Naive thymus-derived CD8-positive, alpha-beta T cell (primary cell): ENCODE measurements around the gene RPL22. TPM values are rescaled to one million over a fixed set of nuclear protein-coding genes. Genes with fewer than 3 reads are reported as not detected.

ENCODE experiments used
- ATAC-seq, 2 donors: fragments of 150-1000 bp; cut with Tn5 transposase in 1 of 2; sonication (Bioruptor Pico), chemical (Tn5 transposase) in 1 of 2; 1 replicate in 1 of 2; 2 replicates in 1 of 2; pipeline ENCODE4 v1.10.0; 2021; ENCODE audit warnings: mild to moderate bottlenecking in 2 of 2, moderate library complexity in 2 of 2
- POLR2A ChIA-PET: fragments of 350-600 bp; sonication (Branson Sonifier 250); formaldehyde crosslinking; loops from one replicate; lab custom pipeline; 2021; ENCODE audit warnings: antibody characterized with exemption; lab: Charles Lee
- DNase-seq, 10 donors: peaks; one replicate each; pipeline versions ENCODE4 v3.0.0 to v3.0.0-alpha.2; 2020 to 2022
- H3K27ac Mint-ChIP-seq, 10 donors: one replicate each; pipeline ENCODE4 v1.8.0; 2020 to 2022; ENCODE audit warnings: mild to moderate bottlenecking in 10 of 10, mixed read lengths in 10 of 10, moderate library complexity in 4 of 10, inconsistent platforms in 1 of 10
- H3K27me3 Mint-ChIP-seq, 5 donors: one replicate each; pipeline ENCODE4 v1.8.0; 2021 to 2022; ENCODE audit warnings: mixed read lengths in 5 of 5
- H3K36me3 Mint-ChIP-seq, 3 donors: one replicate each; pipeline ENCODE4 v1.8.0; 2020 to 2022; ENCODE audit warnings: mixed read lengths in 3 of 3, mild to moderate bottlenecking in 2 of 3, inconsistent platforms in 1 of 3
- H3K4me1 Mint-ChIP-seq, 4 donors: one replicate each; pipeline ENCODE4 v1.8.0; 2021 to 2022; ENCODE audit warnings: mixed read lengths in 4 of 4
- H3K4me3 Mint-ChIP-seq, 10 donors: one replicate each; pipeline ENCODE4 v1.8.0; 2020 to 2022; ENCODE audit warnings: mild to moderate bottlenecking in 10 of 10, mixed read lengths in 10 of 10, moderate library complexity in 6 of 10, inconsistent platforms in 1 of 10
- H3K9me3 Mint-ChIP-seq, 9 donors: one replicate each; pipeline ENCODE4 v1.8.0; 2020 to 2022; ENCODE audit warnings: mixed read lengths in 9 of 9, mild to moderate bottlenecking in 3 of 9, inconsistent platforms in 1 of 9, moderate library complexity in 1 of 9
- polyA plus RNA-seq, 3 donors: library from polyadenylated mRNA; unstranded; fragments of 300-500 nt; fragmentation: Illumina TruSeq; gene quantifications; one replicate each; pipeline ENCODE4 v1.2.3, GENCODE V29; 2021
- total RNA-seq, 8 experiments: library from RNA in 2 of 8; stranded (reverse) in 2 of 8; gene quantifications; one replicate each; pipeline ENCODE4 v1.2.3 and lab custom pipeline; 2021 to 2026

RPL22 gene
- total and polyA plus RNA-seq, 5 experiments from 2014 or later: 291 to 597 (median 370) TPM

DNA sequence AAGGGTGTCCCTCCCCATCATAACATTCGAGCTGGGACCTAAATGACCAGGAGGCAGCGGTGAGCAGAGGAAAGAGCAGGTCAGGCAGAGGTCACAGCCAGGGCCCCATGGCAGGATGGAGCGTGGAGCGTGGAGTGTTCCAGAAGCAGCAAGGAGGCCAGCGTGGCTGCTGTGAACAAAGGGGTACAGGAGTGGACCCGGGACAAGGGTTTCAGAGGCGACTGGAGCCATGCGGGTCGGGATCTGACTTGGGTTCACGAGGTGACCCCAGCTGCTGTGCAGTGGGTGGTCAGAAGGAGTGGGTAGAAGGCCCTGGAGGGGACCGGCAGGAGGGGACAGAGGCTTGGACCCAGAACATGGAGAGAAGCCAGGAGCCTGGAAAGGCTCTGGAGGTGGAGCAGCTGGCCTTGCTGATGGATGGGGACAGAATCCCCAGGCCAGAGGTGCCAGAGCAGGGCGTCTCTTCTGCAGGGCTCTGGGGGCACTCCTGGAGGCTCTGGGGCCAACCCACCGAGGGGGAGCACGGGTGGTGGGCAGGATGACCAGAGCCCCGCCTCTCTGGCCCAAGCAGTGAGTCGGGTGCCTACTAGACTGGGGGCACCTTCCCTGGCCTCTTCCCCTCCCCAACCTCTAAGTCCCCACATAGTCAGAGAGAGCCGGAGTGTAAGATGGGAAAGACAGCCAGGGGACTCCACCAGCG, 21.6 kb downstream of the RPL22 start:
- no peak for DNase-seq
- POLR2A ChIA-PET: no interaction called here
- peak overlapping the region in 9 of 10 donors; percentile 15 to 81 (median 40) for H3K4me3 Mint-ChIP-seq
- peaks cover 0 to 5% (median 5%) of the 10 kb centered on the region in 3 donors for H3K36me3 Mint-ChIP-seq
- peaks cover 12 to 30% (median 23%) of the 10 kb centered on the region in 4 donors for H3K4me1 Mint-ChIP-seq
- peaks cover 0 to 2% (median 0%) of the 10 kb centered on the region in 9 donors for H3K9me3 Mint-ChIP-seq
- peaks cover 11 to 26% (median 15%) of the 10 kb centered on the region in 5 donors for H3K27me3 Mint-ChIP-seq
- H3K27ac Mint-ChIP-seq: no peak overlapping the region
- no peak for ATAC-seq

GRCh38 chr1:6176779-6177178, 22.6 kb downstream of the RPL22 start:
- Mint-ChIP-seq H3K27ac (no peak overlapping the region), H3K4me3 (no peak overlapping the region), H3K27me3 (peaks cover 11 to 32% (median 23%) of the 10 kb centered on the region in 5 donors), H3K36me3 (peaks cover 0 to 5% (median 5%) of the 10 kb centered on the region in 3 donors), H3K4me1 (peaks cover 11 to 29% (median 23%) of the 10 kb centered on the region in 4 donors), H3K9me3 (peaks cover 0 to 2% (median 0%) of the 10 kb centered on the region in 9 donors)
- POLR2A ChIA-PET: no interaction called here
- no peak for DNase-seq
- ATAC-seq: no peak

DNA sequence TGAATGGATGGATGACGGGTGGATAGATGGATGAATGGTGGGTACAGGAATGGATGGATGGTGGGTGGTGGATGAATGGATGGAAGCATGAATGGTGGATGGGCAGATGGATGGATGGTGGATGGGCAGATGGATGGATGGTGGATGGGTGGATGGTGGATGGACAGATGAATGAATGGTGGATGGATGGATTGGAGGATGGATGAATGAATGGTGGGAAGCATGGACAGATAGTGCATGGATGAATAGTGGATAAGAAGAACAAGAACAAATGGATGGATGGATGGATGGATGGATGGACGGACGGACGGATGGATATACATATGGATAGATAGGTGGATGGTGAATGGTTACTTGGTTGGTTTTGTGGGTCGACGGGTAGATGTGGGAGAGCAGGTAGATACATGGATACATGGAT, 24.0 kb downstream of the RPL22 start:
- POLR2A ChIA-PET: no interaction called here
- Mint-ChIP-seq H3K36me3 (peaks cover 0 to 5% (median 2%) of the 10 kb centered on the region in 3 donors), H3K4me1 (peaks cover 5 to 16% (median 10%) of the 10 kb centered on the region in 4 donors), H3K27me3 (peaks cover 9 to 31% (median 19%) of the 10 kb centered on the region in 5 donors), H3K9me3 (peaks cover 0 to 2% (median 0%) of the 10 kb centered on the region in 9 donors), H3K4me3 (no peak overlapping the region), H3K27ac (no peak overlapping the region)
- DNase-seq (no peak), ATAC-seq (no peak)

- no peak overlapping the region for H3K4me3 Mint-ChIP-seq
- H3K9me3 Mint-ChIP-seq: peaks cover 0 to 2% (median 0%) of the 10 kb centered on the region in 9 donors
- POLR2A ChIA-PET: no interaction called here
- peaks cover 12 to 32% (median 19%) of the 10 kb centered on the region in 5 donors for H3K27me3 Mint-ChIP-seq
- peaks cover 5 to 16% (median 10%) of the 10 kb centered on the region in 4 donors for H3K4me1 Mint-ChIP-seq
- H3K27ac Mint-ChIP-seq: no peak overlapping the region
- DNase-seq (peak in 1 of 10 donors; percentile 28), ATAC-seq (no peak)
- peaks cover 0 to 5% (median 2%) of the 10 kb centered on the region in 3 donors for H3K36me3 Mint-ChIP-seq
Observed at GRCh38 chr1:6174621-6175410, 24.6 kb downstream of the RPL22 start.

DNA sequence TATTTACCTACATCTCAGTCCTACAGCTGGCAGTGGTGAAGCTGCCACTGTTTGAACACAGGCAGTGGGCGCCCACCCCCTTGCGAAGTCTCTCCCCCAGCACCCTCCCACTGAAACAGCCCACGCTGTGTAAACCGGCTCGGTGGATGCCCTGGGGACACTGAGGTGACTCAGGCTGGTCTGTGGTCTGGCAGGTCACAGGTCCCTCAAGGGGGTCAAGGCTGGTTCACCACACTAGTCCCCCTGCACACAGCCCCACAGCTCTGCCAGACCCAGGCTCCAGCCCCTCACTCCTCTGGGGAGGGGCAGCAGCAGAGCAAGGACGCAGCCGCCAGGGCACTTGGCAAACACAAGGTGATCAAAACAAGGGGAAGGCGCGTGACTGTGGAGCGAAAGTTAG, 26.8 kb downstream of the RPL22 start:
- DNase-seq (peak in 1 of 10 donors; percentile 38), ATAC-seq (no peak)
- no peak overlapping the region for H3K4me3 Mint-ChIP-seq
- no peaks in the 10 kb centered on the region for H3K9me3 Mint-ChIP-seq
- H3K27me3 Mint-ChIP-seq: peaks cover 10 to 36% (median 24%) of the 10 kb centered on the region in 5 donors
- peaks cover 1 to 4% (median 2%) of the 10 kb centered on the region in 4 donors for H3K4me1 Mint-ChIP-seq
- H3K27ac Mint-ChIP-seq: no peak overlapping the region
- POLR2A ChIA-PET: no interaction called here
- H3K36me3 Mint-ChIP-seq: peaks cover 0 to 4% (median 0%) of the 10 kb centered on the region in 3 donors

GRCh38 chr1:6171548-6172124, 27.8 kb downstream of the RPL22 start:
- POLR2A ChIA-PET: no interaction called here
- no peaks in the 10 kb centered on the region for H3K36me3 Mint-ChIP-seq
- H3K4me1 Mint-ChIP-seq: peaks cover 0 to 1% (median 0%) of the 10 kb centered on the region in 4 donors
- ATAC-seq (no peak), DNase-seq (peak in 1 of 10 donors; percentile 36)
- peaks cover 4 to 40% (median 23%) of the 10 kb centered on the region in 5 donors for H3K27me3 Mint-ChIP-seq
- no peak overlapping the region for H3K4me3 Mint-ChIP-seq
- H3K27ac Mint-ChIP-seq: no peak overlapping the region
- H3K9me3 Mint-ChIP-seq: no peaks in the 10 kb centered on the region

- Mint-ChIP-seq H3K9me3 (no peaks in the 10 kb centered on the region), H3K4me3 (no peak overlapping the region), H3K27ac (no peak overlapping the region), H3K27me3 (peaks cover 2 to 40% (median 23%) of the 10 kb centered on the region in 5 donors), H3K4me1 (peaks cover 0 to 1% (median 0%) of the 10 kb centered on the region in 4 donors), H3K36me3 (no peaks in the 10 kb centered on the region)
- POLR2A ChIA-PET: no interaction called here
- ATAC-seq: no peak
- DNase-seq: peak in 1 of 10 donors; percentile 40
Observed at GRCh38 chr1:6170742-6171201, 28.6 kb downstream of the RPL22 start.

GRCh38 chr1:6170116-6170741, 29.2 kb downstream of the RPL22 start:
- Mint-ChIP-seq H3K27me3 (peaks cover 2 to 40% (median 23%) of the 10 kb centered on the region in 5 donors), H3K36me3 (no peaks in the 10 kb centered on the region), H3K9me3 (no peaks in the 10 kb centered on the region), H3K4me3 (no peak overlapping the region), H3K27ac (no peak overlapping the region), H3K4me1 (peaks cover 0 to 1% (median 0%) of the 10 kb centered on the region in 4 donors)
- POLR2A ChIA-PET: no interaction called here
- DNase-seq (peak in 1 of 10 donors; percentile 50), ATAC-seq (no peak)

DNA sequence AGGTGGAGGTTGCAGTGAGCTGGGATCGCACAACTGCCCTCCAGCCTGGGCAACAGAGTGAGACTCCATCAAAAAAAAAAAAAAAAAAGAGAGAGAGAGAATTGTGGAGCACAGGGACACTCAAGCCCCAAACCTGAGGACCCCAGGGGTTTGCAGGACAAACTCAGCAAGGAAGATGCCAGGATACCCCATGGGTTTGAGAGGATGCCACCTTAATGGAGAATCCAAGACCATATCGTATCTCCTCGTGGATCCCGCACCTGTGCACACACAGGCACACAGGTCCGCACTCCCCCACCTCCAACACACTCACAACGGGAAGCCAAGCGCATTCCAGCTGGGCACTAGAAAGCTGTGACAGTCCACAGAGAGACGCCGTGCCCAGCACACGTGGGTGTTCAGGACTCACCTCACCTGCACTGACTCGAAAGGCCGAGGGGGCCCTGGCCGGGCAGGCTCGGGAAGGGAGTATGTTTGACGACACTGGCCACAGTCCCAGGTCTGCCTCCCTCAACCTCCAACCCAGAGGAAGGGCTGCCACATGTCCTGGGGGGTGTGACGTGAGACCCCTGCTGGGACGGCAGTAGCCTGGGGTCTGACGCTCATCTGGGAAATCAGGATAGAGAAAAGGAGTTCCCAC, 30.3 kb downstream of the RPL22 start:
- Mint-ChIP-seq H3K4me1 (peaks cover 0 to 1% (median 0%) of the 10 kb centered on the region in 4 donors), H3K36me3 (no peaks in the 10 kb centered on the region), H3K9me3 (no peaks in the 10 kb centered on the region), H3K4me3 (no peak overlapping the region), H3K27ac (no peak overlapping the region), H3K27me3 (peaks cover 2 to 42% (median 23%) of the 10 kb centered on the region in 5 donors)
- ATAC-seq (no peak), DNase-seq (peak in 1 of 10 donors; percentile 52)
- POLR2A ChIA-PET: no interaction called here

DNA sequence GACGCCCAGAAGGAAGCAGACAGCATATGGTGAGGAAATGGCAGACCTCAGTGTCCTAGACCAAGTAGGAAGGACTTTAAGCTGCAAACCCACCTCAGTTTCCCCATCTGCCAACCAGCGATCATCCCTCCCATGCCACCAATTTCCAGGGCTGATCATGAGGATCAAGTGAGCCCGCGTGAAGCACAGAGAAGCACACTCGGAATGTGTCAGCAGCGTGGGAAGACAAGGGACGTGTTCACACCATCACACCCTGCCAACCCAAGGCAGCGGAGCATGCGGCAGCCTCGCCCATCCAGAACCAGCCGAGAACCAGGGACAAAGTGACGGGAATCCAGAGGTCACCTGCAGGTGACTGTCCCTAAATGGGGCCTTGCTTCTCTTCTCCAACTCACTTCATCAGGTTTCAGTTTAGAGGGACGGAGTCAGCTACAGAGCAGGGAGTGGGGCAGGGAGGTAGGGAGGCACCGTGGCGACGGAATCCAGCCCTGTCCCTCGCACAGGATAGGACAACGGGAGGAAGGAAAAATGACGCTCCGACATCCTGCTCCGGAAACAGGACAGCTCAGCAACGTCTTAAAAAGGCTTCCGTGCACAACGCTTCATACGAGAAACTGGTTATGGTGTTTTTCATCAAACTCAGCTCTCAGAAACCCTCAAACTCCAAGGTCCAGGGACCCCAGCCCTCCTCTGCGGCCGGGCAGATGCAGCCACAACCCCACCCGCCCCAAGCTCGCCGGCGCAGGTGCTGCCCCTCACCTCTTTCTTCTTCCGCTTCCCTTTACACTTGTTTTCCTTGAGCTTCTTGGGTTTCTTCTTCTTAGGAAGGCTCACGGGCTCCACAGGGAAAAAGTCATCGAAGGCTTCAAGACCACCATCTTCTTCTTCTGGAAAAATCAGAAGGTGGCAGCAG, 31.7 kb downstream of the RPL22 start:
- Mint-ChIP-seq H3K27ac (no peak overlapping the region), H3K36me3 (no peaks in the 10 kb centered on the region), H3K4me1 (peaks cover 0 to 1% (median 0%) of the 10 kb centered on the region in 4 donors), H3K9me3 (no peaks in the 10 kb centered on the region), H3K4me3 (no peak overlapping the region), H3K27me3 (peaks cover 2 to 49% (median 23%) of the 10 kb centered on the region in 5 donors)
- no peak for ATAC-seq
- peak in 1 of 10 donors; percentile 32 for DNase-seq
- POLR2A ChIA-PET: no interaction called here
